Islet precursor cell (in vitro differentiated cells): ENCODE results near the gene DGKB.
A peak's percentile ranks its signal among the peaks of the same experiment; 100 is the strongest.

Experiments used
- DNase-seq: peaks from one replicate; pipeline ENCODE4 v3.0.0-alpha.2; 2018

DGKB gene

DNA sequence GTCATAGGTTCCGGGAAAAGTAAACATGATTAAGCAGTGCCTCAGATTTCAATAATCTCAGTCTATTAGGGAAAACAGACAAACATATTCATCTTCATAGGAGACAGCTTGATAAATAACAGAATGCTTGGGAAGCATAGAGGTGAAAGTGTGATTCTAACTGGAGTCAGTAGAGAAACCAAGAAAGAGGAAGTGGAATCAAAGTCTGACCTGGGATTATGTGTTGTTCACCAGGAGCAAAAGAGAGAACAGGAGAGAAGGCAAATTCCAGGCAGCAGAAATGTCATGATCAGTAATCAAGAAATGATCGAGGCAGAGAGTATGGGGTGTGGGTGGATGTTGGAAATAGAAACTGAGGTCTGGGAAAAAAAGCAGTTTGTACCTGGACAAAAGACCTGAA is 43.7 kb downstream of the DGKB start:
- DNase-seq: no peak

DNA sequence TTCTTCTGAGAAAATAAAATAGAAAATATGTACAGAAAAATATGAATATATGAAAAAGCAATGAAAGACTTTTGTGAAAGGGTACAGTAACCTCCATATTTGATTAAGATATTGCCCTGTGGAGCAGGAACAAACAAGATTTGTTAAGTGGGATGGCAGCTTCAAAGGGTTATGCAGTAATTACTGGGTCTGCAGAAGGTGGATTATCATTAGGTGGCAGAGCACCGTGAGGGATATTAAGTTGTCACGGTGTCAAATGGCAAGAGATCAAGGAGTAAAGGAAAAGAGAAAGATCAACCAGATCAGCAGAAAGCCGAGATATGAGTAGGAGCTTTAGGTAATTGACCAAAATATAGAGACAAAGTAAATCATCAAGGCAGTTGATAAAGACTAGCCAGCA is 44.1 kb downstream of the DGKB start:
- no peak for DNase-seq

- DNase-seq: no peak
Measured at GRCh38 chr7:14855033-14855794, 47.3 kb downstream of the DGKB start.

- DNase-seq: no peak
Measured at GRCh38 chr7:14854471-14854870, 48.1 kb downstream of the DGKB start.

DNA sequence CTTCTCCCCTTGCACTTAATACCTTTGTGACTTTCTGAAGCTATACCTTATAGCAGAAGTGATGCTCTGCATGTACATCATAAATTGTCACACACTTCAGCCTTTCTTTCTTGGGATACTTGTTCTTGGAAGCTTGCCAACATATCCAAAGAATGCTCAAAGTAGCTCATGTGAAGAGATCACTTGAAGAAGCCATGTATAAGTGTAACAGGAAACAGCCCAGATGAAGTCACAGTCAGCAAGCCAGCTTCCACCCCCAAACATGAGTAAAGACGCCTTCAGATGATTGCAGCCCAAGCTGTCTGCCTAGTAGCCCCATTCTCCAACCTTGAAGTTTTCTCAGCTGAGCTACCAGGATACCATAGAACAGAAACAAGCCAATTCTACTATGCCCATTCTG is 50.9 kb downstream of the DGKB start:
- DNase-seq: no peak

GRCh38 chr7:14850039-14850438 is 52.5 kb downstream of the DGKB start:
- no peak for DNase-seq

GRCh38 chr7:14846405-14846804 is 56.1 kb downstream of the DGKB start:
- DNase-seq: no peak

DNA sequence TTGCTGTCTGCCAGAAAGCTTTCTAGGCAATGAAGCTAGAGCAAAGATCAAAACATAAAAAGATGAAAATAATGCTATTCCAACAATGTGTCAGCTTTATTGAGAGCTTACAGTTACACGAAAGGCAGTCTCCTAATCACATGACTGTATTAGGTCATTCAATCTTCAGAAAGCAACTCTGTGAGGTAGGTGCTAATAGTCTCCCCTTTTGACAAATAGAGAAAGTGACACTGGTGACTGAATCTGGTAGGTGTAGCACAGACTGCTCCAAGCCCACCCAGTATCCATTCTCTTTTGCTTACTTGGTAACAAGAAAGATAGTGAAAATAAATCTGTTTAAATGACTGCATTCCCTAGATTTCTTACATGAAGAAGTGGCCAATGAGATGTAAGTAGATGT is 58.8 kb downstream of the DGKB start:
- DNase-seq: no peak

DNA sequence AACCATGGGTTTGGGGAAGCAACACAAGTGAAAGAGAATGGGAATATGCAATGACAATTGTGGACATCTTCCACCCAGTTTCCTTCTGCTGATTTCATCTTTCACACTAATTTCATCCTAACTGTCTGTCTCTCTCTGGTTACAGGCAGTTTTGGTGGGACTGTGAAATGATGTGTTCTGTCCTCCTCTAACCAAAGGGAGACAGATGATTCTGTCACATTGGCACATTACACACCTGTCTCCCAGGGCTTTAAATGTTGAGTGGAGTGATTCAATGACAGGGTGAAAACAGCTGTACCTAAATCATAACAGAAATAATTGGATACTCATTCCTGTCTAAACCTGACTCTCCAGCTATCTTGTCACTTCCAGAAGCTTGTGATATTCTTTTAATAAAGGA is 60.0 kb downstream of the DGKB start:
- DNase-seq: no peak

- no peak for DNase-seq
Measured at GRCh38 chr7:14841869-14842268, 60.7 kb downstream of the DGKB start.

- no peak for DNase-seq
Measured at GRCh38 chr7:14841086-14841485, 61.5 kb downstream of the DGKB start.

DNA sequence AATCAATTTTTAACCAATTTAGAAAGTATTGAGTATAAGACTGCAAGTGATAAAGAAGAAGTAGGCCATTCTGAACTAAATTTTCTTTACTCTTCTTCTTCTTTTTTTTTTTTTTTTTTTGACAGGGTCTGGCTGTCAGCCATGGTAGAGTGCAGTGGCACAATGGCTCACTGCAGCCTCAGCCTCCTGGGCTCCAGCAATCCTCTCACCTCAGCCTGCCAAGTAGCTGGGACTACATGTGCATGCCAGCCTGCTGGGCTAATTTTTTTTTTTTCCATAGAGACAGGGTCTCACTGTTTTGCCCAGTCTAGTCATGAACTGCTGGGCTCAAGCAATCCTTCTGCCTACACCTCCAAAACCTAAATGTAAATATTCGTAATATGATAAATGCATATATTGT is 63.2 kb downstream of the DGKB start:
- no peak for DNase-seq

DNA sequence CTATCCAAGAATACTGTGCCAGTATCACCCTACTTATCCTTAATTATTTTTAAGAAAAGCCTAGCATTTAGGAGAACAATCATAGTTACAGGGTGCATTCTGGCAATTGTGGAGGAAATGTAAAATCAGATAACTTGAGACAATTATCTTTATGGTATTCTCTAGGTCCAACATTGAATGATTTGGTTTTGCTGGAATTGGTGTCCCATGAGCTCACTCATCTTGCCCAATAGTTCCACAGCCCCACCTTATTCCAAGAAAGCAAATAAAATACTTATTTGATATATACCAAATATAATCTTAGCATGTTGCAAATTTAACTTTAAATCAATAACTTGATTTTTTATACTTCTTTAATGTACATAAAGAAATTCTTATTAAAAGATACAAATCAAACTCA is 65.3 kb downstream of the DGKB start:
- no peak for DNase-seq

DNA sequence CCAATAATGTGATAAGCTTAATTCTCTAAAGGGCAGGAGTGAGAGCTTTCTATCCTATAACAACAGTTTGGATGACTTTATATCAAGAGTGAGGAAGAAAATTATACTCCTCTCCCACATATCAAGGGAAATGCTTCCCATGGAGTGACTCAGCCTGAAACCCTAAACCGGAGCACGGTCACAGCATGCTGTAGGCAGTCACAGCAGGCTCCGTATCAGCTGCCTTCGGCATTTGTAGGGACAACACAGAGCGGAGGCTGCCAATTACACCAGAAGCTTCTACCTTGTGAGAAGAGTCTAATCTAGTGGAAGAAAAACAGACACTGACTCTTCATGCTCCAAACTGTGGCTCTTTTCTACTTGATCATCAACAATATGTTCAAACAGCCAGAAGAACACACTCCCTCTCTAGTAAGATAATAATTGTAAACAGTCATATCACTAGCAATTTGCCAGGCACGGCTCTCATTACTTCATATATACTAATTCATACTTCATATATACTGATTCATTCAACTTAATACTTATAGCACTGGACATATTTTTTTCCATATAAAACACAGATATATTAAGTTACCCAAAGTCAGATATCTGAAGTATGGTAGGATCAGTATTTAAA is 65.9 kb downstream of the DGKB start:
- DNase-seq: peak; percentile 90

DNA sequence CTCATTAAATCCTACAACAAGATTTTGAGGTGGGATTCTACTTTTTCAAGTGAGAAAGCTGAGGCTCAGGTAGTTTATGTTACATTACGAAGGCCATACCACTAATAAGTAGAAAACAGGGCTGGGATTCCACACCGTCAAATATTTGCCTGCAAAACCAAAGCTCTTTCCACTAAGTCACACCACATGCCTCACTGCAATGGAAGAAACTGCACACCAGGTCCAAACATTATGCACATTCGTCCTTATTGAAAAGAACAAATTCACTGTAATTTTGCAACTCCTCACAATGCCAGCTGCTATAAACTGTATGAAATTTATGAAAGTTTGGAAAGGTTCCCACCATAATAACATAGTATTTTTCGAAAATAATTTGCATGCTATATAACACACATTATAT is 66.5 kb downstream of the DGKB start:
- DNase-seq: no peak

DNA sequence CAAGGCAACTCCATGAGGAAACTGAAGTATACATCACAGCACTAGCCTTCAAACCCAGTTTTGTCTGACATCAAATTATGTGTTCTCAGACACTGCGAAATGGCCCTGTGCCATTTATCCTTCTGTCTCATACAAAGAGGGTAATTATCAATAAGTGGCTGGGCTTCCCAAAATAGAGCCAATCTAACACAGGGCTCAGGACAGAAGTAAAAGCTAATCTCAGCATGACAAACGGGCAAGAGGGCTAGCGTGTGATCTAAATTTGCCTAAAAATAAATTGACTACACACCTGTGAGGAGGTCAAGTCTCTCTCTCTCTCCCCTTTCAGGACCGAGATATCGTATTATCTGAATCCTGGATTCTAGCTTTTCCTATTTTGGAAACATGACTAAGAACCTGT is 67.2 kb downstream of the DGKB start:
- no peak for DNase-seq

GRCh38 chr7:14834883-14835282 is 67.7 kb downstream of the DGKB start:
- no peak for DNase-seq

DNA sequence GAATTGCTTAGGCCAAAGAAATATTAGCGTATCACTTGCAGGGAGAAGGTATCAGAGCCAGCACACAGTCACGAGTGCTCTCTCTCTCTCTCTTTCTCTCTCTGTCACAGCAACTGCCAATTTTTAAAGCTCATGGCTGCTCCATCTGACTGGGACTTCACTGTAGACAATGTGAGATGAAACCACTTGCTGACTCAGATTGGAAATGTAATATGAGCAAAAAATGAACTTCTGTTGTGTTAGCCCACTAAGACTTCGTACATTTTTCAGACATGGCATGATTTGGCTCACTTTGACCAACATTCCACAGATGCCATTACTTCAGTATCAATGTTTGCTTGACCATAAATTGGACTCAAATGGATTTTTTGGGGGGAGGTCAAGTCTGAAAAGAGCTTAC is 68.1 kb downstream of the DGKB start:
- DNase-seq: no peak

DNA sequence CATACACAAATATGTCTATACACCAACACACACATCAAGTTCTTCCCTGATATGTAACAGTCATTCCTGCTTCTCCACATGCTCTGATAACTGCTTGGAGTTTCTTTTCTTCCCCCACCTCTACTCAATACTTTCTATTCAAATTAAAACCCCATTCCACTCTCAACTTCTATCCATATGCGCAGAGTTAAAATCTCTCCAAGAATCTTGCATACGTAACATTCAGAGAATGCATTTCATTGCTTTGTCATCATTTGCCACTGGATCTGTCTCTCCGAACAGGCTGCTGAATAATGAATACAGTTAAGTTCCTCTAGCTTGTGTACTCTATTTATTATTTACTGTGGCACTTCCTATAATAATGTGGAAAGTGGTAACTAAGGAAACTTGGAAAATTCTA is 68.8 kb downstream of the DGKB start:
- no peak for DNase-seq

DNA sequence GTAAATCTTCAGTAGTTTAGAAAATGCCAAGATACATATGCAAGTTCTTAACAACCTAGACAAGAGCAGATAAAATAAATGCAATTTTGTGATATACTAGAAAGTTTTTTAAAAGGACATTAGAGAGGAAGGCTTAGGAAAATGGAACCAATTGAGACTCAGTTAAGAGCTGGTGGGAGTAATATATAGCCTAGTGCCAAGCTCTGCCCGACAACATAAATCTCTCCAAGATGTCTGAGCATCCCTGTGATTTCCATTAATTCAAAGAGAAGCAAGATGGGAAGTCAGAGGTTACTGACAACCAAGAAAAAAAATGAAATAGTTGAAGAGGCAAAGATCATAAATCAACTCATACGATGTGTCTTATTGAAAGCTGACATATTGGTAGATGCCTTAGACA is 74.5 kb downstream of the DGKB start:
- no peak for DNase-seq

DNA sequence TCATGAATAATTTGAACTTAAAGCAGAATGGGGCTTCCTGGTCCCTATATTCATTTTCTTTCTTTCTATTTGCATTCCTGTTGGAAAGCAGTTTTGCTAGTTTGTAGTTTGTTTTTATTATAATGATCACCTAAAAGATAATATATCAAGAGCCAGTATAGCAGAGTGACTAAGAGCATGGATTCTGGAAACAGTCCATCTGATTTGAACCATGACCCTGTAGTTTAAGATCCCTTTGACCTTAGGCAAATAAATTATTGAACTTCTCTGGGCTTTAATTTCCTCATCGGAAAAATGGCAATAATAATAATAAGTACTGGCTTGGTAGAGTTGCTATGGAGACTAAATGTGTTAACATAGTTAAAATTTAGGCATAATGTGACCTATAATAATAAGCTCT is 76.1 kb downstream of the DGKB start:
- no peak for DNase-seq

- no peak for DNase-seq
Measured at GRCh38 chr7:14825912-14826311, 76.6 kb downstream of the DGKB start.

DNA sequence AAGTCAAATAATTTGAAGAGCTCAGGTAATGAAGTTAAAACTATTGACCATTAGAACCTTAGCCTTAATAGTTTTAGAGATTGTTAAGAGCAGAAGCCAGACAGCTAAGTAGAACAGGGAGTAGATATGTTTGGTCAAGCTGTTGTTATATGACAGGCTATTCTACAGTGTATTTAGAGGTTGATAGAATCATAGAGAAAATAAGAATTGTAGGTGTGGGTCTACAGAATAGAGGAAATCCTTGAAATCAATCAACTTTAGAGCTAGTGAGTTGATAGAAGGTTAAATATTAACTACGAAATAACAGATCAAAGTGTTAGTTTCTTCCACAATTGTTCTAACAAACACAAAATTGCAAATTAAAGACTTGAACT is 80.1 kb downstream of the DGKB start:
- no peak for DNase-seq

- no peak for DNase-seq
Measured at GRCh38 chr7:14821757-14822480, 80.6 kb downstream of the DGKB start.
